Activated naive CD8-positive, alpha-beta T cell treated with anti-CD3 and anti-CD28 coated beads, Interleukin-2, amount 50 U/mL, for 16 hours (primary cell): ENCODE data around the gene SEC22C.
"Not testable (repeated sequence)": the region's sequence is repeated elsewhere in the genome, so short reads cannot be mapped to it uniquely, and the experiment has no call there.

ENCODE experiments used
- DNase-seq: peaks from one replicate; pipeline ENCODE4 v3.0.0-alpha.2; 2020; ENCODE audit warnings: low read depth, low spot score

The SEC22C gene

DNA sequence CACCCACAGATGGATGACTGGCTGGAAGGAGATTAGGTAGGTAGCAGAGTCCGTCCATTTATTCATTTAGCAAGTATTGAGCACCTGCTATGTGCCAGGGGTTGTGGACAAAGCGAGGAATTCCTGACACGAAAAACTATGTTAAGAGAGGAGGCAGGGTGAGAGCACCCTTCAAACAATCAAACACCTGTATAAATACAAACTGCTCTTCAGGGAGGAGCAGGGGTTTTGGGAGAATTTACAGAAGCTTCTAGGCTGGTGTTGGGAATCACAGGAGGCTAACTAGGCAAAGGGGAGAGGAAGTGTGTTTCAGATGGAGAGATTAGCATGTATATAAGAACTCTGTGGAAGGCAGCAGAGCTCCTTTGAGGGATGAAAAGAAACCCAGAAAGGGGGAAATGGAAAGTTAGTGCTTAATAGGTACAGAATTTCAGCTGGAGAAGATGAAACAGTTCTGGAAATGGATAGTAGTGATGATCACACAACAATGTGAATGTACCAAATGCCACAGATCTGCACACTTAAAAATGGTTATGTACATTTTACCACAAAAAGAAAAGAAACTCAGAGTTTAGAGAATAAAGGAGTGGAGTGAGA, 805 bp upstream of the SEC22C start:
- DNase-seq: no peak

DNA sequence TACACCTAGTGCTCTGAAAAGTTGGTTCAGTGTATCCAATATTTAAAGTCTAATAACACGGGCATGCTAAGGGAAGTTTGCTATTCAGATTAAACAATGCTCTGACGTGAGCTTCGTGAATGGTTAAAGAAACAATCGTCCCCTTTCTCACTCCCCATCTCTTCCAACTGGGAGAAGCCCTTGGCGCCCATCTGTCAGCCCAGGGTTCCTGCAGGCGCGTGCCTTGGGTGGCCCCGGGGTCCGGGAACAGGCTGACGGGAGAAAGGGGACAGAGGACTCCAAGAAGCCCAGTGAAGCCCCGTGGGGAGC, 413 bp downstream of the SEC22C start:
- DNase-seq: no peak

DNA sequence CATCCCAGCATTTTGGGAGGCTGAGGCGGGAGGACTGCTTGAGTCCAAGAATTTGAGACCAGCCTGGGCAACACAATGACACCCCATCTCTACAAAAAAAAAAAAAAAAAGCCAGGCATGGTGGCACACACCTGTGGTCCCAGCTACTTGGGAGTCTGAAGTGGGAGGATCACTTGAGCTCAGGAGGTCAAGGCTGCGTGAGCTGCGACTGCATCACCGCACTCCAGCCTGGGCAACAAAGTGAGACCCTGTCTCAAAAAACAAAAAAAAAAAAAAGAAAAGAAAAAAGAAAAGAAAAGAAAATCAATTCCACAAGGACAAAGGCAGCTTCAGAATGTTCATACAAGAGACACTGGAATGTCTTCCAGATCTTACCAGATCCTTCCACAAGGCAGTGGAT, 2.4 kb downstream of the SEC22C start:
- not testable (repeated sequence) for DNase-seq

DNA sequence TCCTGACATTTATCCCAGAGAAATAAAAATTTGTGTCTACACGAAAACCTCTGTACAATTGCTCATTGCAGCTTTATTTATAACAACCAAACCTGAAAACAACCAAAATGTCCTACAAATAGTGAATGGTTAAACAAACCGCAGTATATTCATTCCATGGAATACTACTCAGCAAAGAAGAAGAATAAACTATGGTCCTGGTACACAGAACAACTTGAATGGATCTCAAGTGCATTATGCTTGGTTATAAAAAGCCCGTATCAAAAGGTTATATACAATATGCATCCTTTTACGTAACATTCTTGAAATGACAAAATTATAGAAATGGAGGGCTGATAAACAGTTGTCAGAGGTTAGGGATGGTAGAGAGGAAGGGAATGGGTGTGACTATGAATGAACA, 3.7 kb downstream of the SEC22C start:
- no peak for DNase-seq

DNA sequence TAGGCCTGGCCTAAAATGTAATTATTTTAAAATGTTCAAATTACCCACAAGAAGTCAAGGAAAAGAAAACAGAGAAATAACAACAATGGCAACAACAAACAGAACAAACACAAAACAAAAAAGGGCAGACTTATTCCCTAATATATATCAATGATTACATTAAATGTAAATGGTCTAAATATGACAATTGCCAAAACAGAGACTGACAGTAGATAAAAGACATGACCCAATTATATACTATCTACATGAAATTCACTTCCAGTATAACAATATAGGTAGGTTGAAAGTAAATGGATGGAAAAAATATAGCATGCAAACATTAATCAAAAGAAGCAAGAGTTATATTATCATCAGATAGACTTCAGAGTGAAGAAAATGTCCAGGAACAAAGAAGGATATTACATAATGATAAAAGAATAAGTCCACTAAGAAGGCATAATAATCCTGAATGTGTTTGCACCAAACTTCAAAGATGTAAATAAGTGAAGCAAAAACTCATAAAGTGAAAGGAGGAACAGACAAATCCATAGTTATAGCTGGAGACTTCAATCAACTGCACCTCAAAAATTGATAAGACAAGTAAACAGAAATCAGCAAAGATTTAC, 6.5 kb downstream of the SEC22C start:
- no peak for DNase-seq

DNA sequence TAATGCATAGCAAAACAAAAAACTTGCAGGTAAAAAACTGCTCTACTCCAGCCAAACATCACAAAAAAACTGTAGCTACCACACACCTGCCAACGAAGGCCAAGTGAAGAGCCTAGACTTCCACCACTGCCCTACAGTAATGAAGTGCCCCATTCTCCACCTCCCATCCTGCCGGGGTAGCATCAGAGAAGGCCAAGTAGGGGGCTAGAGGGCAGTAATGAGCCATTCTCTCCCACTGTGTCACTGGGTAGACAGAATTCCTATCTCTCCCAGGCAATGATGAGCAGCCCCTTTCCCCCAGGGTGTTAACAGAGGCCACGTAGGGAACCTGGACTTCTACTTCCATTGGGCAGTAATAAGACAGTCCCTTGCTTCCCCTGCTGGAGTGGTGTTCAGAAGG, 9.5 kb downstream of the SEC22C start:
- no peak for DNase-seq

DNA sequence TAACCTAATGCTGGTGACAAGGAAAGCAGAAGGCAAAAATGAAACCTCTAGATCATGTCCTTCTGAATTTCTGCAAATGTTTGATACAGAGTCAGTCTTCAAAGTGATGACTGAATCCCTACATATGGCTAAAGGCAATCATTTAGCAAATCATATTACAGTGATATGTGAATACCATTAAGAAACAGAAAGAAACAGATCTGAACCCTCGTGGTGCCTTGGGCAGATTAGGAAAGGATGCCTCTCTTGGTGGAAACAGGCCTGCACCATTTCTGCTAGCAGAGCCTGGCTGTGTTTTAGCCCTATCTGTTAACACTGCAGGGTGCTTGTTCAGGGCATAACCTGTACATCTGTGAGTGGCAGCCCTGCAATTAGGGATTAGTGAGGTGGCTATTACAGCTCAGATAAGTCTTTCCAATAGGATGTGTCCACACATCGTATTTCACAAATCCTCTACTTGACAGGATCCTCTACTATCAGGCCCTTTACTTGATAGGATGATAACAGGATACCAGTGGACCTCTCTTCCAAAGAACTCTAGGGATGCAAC, 12.1 kb downstream of the SEC22C start:
- no peak for DNase-seq

DNA sequence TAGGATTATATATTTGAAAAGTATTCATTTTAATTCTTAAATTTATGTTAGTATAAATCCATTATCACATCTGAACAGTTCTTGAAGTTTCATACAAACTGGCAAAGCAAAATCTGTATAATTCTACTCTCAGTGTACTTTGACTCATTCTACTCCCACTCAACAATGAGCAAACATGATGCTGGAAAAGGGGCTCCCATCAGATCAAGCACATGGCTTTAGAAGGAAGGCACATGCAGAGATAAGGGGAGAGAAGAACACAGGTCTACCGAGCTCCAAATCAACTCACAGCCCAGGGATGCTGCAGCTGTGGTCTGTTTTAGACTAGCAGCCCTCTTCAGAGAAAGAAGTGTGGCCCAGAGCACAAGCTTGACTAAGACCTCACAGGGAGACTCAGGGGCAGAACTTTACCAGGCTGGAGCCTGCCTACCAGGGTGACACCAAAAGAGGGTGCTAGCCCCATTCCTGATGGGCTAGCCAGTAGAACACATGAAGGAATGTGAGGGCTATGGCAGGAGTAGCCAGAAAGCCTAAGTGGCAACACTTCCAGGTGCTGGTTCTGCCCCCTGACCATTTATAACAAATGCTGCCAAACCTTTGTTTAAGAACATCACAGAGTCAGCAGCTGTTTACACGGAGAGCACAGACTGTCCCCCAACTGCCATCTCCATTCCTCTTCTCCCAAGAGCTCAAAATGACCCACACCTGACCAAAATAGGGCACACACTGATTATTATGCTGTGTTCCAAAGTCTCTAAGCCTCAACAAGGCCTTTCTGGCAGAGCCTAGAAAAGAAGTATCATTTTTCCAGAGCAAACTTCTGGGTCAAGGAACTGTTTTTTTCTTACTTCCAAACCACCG, 19.5 kb downstream of the SEC22C start:
- DNase-seq: no peak

DNA sequence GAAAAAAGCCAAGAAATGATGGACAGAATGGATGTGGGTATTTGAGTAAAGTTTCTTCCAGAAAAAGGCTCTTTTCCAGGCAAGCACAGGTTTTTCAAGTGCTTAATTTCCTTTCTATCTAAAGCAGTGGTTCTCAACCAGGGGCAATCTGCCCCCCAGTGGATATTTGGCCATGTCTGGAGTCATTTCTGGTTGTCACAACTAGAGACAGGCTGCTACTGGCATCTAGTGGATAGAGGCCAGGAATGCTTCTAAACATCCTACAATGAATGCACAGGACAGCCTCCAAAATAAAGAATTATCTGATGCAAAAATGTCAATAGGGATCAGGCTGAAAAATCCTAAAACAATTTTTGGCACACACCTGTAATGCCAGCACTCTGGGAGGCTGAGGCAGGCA, 23.9 kb downstream of the SEC22C start:
- no peak for DNase-seq

DNA sequence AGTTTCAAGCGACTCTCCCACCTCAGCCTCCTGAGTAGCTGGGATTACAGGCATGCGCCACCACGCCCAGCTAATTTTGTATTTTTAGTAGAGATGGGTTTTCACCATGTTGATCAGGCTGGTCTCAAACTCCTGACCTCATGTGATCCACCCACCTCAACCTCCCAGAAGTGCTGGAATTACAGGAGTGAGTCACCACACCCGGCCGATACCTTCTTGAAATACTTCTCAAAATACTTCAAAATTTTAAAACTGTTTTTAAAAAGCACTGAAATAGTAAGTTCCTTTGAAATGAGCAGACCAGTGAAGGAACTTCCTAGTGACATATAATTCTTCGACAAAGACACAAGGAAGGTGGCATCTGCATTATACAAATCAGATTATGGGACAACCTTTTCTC, 24.9 kb downstream of the SEC22C start:
- DNase-seq: not testable (repeated sequence)

DNA sequence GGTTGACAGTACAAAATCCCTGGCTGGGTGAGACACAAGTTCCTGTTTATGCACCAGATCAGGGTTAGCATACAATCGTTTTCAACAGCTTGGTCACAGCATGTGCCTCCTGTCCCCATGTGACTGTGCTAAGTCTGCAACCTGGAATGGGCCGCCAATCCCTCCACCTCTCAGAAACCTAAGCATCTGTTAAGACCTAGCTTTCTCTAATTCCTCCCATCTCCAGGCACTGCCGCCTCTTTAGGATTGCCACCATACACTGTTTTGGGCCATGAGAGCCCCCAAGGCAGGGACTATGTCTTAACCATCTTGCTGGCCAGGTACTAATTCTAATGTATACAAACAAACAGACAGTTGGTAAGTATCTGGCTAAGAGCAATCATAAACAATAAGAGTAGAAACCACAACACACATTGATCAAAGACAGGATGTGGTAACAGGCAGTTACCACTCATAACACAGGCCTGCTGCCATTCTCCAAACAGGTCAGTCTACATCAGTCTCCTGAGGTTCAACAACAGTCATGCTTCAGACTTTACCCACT, 25.6 kb downstream of the SEC22C start:
- DNase-seq: no peak

DNA sequence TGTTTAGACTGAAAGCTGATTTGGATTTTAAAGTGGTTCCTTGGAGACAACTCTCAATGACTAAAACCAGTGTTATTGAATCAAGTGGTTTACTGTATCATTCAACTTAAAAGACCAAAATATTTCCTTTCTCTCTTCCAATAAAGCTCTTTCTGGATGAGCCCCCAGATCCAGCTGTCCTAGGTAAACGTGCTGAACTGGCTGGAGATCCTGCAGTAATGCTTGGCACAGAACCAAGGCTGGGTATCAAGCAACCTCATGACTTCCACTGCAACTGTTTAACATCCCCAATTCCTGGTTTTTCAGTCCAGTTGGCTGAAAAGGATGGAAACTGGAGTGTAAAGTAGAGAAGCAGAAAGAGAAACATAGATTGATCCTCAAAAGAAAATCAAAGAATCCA, 28.9 kb downstream of the SEC22C start:
- DNase-seq: no peak

DNA sequence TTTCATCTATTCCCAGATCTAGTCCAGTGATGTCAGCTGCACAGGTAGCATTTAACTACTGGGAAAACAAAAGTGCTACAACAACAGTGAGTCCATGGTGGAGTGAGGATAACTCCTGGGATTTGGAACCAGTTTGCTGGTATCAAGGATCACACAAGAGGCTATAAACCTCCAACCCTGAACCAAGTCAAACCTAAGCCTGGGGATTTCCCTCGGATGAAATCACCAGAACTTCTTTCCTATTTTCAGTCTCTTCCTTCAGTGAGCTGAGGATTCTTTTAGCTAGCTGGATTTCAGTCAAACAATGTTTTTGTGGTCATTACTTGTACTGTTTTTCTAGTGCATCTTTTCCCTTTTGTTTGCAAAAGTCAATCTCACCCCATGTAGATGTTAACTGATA, 31.5 kb downstream of the SEC22C start:
- no peak for DNase-seq

DNA sequence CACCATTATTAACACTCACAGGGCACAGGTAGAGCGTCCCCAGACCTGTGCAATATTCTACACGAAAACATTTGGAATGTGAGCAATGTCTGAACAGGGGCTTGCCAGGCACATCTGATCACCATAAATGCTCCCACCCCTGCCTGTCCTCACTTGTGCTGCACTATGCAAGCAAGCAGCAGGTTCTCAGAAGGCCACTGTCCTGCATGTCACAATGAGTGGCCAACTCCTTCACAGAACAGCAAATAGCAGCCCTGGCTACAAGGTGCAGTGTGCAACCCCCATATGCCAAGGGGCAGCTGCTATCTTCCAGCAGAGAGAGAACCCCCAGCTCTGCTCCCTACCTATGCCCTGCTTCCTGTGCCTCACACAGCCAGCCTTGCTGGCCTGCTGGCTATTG, 32.6 kb downstream of the SEC22C start:
- DNase-seq: no peak

DNA sequence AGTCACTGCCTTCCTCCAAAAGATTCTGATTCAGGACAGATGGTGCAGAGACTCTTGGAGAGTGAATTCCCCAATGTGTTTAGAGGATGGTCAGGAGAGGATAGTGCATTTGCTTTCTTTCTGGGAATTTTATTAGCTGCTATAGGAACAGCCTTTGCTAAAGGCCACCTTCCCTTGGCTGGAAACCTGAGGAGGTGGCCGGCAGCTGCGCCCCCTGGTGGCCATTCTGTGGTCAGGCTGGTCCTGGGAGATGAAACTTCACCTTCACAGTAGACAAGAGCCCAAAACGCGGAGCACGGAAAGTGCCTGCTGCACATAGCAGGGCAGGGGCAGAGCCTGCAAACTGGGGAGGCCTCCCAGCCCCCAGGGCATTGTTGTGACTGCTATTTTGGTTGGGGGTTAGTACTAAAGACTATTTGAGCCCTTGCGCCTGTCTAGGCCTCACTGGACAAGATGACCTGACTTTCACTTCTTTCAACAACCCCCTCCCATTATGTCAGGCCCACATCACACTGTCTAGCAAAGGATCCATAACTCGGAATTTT, 34.3 kb downstream of the SEC22C start:
- DNase-seq: peak; percentile 36

DNA sequence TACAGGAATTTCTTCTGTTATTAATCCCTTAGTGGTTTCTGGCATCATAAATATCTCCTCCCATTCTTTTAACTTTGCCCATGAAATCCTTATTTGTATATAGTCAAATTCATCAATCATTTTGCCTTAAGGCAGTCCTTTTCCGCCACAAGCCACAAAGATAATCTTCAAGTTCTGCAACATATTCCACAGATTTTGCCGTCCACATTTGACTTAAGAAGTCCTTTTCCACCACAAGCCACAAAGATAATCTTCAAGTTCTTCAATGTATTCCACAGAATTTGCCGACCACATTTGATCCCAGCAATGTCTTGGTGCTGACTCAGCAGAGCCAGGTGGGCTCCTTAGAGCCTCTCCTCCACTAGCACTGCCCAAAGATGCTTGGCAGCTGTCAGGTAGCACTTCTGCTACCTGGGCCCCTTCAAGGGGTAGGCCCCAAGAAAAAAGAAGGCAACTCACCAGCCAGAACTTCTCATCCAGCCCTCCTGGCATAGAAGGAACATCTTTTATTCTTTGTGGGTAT, 35.0 kb downstream of the SEC22C start:
- DNase-seq: no peak

DNA sequence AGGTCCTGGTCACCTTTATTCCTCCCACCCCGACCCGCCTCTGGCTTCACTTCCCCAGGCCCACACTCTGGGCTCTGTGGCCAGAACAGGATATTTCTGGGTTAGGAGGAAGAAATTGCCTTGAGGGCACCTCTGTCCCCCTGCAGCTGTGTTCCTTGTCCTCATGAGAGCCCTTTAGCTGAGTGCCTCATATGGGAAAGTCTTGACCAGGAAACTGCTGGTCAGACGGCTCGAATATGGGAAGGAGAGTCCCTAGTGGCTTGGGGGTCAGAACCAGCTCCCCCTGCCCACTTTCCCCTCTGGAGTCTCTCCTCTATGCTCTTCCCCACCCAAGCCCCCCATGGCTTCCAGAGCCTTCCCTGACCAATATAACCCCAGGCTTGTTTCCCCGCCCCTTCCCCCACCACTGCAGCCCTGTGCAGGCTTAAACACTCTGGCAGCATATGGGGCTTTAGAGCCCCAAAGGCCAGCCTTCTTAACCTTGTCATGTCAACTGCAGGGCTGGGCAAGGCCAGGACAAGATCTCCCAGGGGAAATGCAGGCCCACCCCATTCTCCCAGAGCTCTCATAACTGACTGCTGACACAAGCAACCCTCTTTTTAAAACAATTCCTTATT, 36.4 kb downstream of the SEC22C start:
- no peak for DNase-seq

DNA sequence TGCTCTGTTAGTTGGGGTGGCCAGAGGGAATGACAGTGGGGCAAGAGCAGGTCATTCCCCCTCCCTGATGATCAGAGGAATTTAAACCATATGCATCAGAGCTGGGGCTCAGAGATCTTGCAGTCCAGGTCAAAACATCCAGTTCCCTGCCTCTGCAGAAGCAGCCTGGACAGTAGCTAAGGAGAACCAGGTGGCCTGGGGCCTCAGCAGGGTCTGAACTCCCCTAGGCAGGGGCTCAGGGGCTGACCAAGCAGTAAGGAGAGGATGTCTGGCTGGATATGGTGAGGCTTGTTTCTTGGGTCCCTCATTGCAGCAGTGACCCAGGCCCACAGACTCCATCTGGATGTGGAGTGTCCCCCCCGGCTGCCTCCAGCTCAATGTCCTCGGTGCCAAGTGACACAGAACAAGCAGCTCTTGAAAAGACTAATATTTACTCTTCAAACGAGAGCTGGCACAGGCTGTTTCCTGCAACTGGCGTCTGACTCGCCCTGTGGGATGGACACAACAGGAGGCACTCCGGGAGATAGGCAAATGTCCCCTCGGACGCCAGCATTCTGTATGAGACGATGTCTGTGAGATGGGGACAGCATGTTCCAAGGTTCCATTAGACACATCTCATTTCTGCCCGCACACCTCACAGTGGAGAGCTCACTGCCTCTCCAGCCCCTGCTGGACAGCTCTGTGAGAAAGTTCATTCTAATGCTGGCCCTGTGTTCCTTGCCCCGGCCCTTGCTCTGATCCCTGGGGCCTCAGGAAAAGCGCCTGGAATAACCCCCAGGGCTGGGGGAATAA, 37.1 kb downstream of the SEC22C start:
- DNase-seq: no peak

DNA sequence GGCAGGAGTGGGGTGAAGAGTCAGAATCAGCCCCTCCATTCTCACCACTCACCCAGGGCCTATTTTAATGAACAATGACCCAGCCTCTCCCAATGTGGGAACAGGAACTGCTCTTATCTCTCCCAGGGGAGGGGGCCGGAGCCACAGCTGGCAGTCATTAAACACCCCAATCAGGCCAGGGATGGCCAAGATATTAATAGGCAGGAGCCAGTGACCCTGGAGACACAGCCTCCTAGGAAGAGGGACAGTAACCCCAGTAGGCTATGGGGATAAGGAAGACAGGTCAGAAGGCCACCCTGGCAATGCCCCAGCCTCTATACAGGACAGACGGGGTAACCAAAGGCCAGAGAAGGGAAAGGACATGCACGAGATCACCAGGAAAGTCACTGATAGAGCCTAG, 40.7 kb downstream of the SEC22C start:
- no peak for DNase-seq

DNA sequence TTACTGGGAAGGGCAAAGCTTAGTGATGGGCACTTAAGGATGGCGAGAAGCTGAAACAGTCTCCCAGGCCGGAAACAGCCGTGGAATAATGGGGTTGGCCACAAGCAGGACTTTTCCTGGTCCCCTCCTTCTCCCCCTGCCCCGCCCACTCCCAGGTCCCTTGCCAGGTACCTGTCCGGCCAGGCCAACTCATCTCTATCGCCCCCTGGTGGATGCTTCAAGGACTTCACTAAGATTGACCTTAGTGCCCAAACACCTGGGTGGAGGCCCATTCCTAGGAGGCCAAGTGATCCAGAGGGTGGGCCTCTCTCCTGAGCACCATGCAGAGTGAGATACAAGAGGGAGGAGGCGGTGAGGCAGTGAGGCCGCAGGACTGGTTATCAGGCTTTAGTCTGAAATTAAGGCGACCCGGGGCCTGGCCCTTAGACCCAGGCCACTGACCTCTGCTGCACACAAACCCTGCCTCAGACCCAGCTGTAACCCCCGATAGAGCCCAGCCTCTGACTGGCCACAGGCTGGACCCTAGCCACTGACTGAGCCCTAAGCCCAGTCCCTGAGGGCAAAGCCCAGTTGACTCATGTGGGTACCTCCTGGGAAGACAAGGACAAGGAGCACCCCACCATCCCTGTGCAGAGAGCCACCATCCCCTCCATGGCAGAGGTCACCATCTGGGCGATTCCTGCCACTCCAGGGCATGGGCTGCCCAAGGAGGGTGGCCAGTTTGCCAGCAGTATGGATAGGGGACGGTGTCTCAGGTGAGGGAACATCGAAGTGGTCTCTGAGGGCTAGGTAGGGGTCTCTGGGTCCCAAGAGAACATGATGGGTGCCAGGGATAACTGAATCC, 41.7 kb downstream of the SEC22C start:
- peak; percentile 47 for DNase-seq
